ENCODE data around the gene SART3. TPM values are rescaled to one million over a fixed set of nuclear protein-coding genes. Genes with fewer than 3 reads are reported as not detected.

The SART3 gene
- total and polyA plus RNA-seq, 2 experiments from 2014 or later: 23.2 to 145 TPM

- DNase-seq (ENCODE audit: low read depth in 1 of 2, low spot score in 1 of 2): no peak
- Histone ChIP-seq H3K9me3 (ENCODE audit: low read depth) (no peaks in the 10 kb centered on the region), H3K36me3 (no peaks in the 10 kb centered on the region), H3K4me3 (no peak overlapping the region), H3K27ac (no peak overlapping the region), H3K4me1 (ENCODE audit: low read depth) (no peaks in the 10 kb centered on the region), H3K27me3 (no peaks in the 10 kb centered on the region)
- no peak for TF ChIP-seq CTCF (IDR thresholded peaks at IDR 0.05; ENCODE audit: low read depth, low read length)
Observed at GRCh38 chr12:108584456-108585065, 23.6 kb upstream of the SART3 start.

- H3K4me3 ChIP-seq: no peak overlapping the region
- no peak overlapping the region for H3K27ac ChIP-seq
- H3K36me3 ChIP-seq: no peaks in the 10 kb centered on the region
- no peaks in the 10 kb centered on the region for H3K9me3 ChIP-seq (ENCODE audit: low read depth)
- no peak for DNase-seq (ENCODE audit: low read depth in 1 of 2, low spot score in 1 of 2)
- TF ChIP-seq CTCF (IDR thresholded peaks at IDR 0.05; ENCODE audit: low read depth, low read length): no peak
- no peaks in the 10 kb centered on the region for H3K4me1 ChIP-seq (ENCODE audit: low read depth)
- no peaks in the 10 kb centered on the region for H3K27me3 ChIP-seq
Observed at GRCh38 chr12:108583991-108584390, 23.0 kb upstream of the SART3 start.

GRCh38 chr12:108582978-108583770 is 22.2 kb upstream of the SART3 start:
- no peak overlapping the region for H3K27ac ChIP-seq

GRCh38 chr12:108582509-108582908 is 21.5 kb upstream of the SART3 start:
- DNase-seq (ENCODE audit: low read depth in 1 of 2, low spot score in 1 of 2): no peak
- Histone ChIP-seq H3K9me3 (ENCODE audit: low read depth) (no peaks in the 10 kb centered on the region), H3K36me3 (no peaks in the 10 kb centered on the region), H3K4me1 (ENCODE audit: low read depth) (no peaks in the 10 kb centered on the region), H3K4me3 (no peak overlapping the region), H3K27ac (no peak overlapping the region), H3K27me3 (no peaks in the 10 kb centered on the region)
- TF ChIP-seq CTCF (IDR thresholded peaks at IDR 0.05; ENCODE audit: low read depth, low read length): no peak

More at GRCh38 chr12:108582978-108583770, 22.2 kb upstream of the SART3 start:
- no peak for TF ChIP-seq CTCF (IDR thresholded peaks at IDR 0.05; ENCODE audit: low read depth, low read length)
- Histone ChIP-seq H3K4me3 (no peak overlapping the region), H3K36me3 (no peaks in the 10 kb centered on the region), H3K9me3 (ENCODE audit: low read depth) (no peaks in the 10 kb centered on the region), H3K27me3 (no peaks in the 10 kb centered on the region), H3K4me1 (ENCODE audit: low read depth) (no peaks in the 10 kb centered on the region)
- DNase-seq (ENCODE audit: low read depth in 1 of 2, low spot score in 1 of 2): no peak

- no peak for DNase-seq (ENCODE audit: low read depth in 1 of 2, low spot score in 1 of 2)
- no peak overlapping the region for H3K4me3 ChIP-seq
- TF ChIP-seq CTCF (IDR thresholded peaks at IDR 0.05; ENCODE audit: low read depth, low read length): no peak
- H3K4me1 ChIP-seq (ENCODE audit: low read depth): no peaks in the 10 kb centered on the region
- H3K27ac ChIP-seq: no peak overlapping the region
- no peaks in the 10 kb centered on the region for H3K9me3 ChIP-seq (ENCODE audit: low read depth)
- no peaks in the 10 kb centered on the region for H3K36me3 ChIP-seq
- no peaks in the 10 kb centered on the region for H3K27me3 ChIP-seq
Observed at GRCh38 chr12:108581311-108582227, 20.6 kb upstream of the SART3 start.
